ENCODE results near the gene H1-8.
"Not testable (repeated sequence)": the region's sequence is repeated elsewhere in the genome, so short reads cannot be mapped to it uniquely, and the experiment has no call there.

The H1-8 gene

GRCh38 chr3:129515108-129515820 is 27.7 kb upstream of the H1-8 start:
- not testable (repeated sequence) for DNase-seq

- not testable (repeated sequence) for DNase-seq
Observed at GRCh38 chr3:129515821-129516432, 27.0 kb upstream of the H1-8 start.

GRCh38 chr3:129517516-129517915 is 25.5 kb upstream of the H1-8 start:
- DNase-seq: no peak

GRCh38 chr3:129518038-129518561 is 24.9 kb upstream of the H1-8 start:
- no peak for DNase-seq

GRCh38 chr3:129518581-129518980 is 24.4 kb upstream of the H1-8 start:
- DNase-seq: no peak

GRCh38 chr3:129519449-129519848 is 23.5 kb upstream of the H1-8 start:
- no peak for DNase-seq

GRCh38 chr3:129519896-129520715 is 22.9 kb upstream of the H1-8 start:
- DNase-seq: no peak

- no peak for DNase-seq
Observed at GRCh38 chr3:129520960-129521359, 22.0 kb upstream of the H1-8 start.

- DNase-seq: no peak
Observed at GRCh38 chr3:129521611-129522010, 21.4 kb upstream of the H1-8 start.

- DNase-seq: no peak
Observed at GRCh38 chr3:129522953-129523352, 20.0 kb upstream of the H1-8 start.

GRCh38 chr3:129524081-129524480 is 18.9 kb upstream of the H1-8 start:
- DNase-seq: no peak

GRCh38 chr3:129525341-129525968 is 17.5 kb upstream of the H1-8 start:
- DNase-seq: peak in 1 of 2 donors; percentile 65

GRCh38 chr3:129526121-129526900 is 16.7 kb upstream of the H1-8 start:
- peak; percentile 15 to 68 for DNase-seq

GRCh38 chr3:129527262-129527661 is 15.7 kb upstream of the H1-8 start:
- DNase-seq: no peak

- no peak for DNase-seq
Observed at GRCh38 chr3:129528589-129529100, 14.3 kb upstream of the H1-8 start, which contains the start of gene RHO. TSS of gene RHO (plus strand) at chr3:129528639. CDS start at chr3:129528734, 95 bp downstream.

GRCh38 chr3:129529436-129530210 is 13.4 kb upstream of the H1-8 start:
- no peak for DNase-seq

GRCh38 chr3:129530251-129530791 is 12.7 kb upstream of the H1-8 start:
- no peak for DNase-seq

- DNase-seq: no peak
Observed at GRCh38 chr3:129530821-129531220, 12.2 kb upstream of the H1-8 start.

GRCh38 chr3:129531699-129532098 is 11.3 kb upstream of the H1-8 start:
- no peak for DNase-seq

- DNase-seq: no peak
Observed at GRCh38 chr3:129532261-129532660, 10.7 kb upstream of the H1-8 start.

- DNase-seq: no peak
Observed at GRCh38 chr3:129533406-129533805, 9.6 kb upstream of the H1-8 start.

Measured in CD4-positive, alpha-beta T cell treated with Interleukin-1 beta for 1 hour (primary cell).